HG02798 (cell line): ENCODE measurements around the gene NFYC.

Experiments
- ATAC-seq: cut with Tn5 transposase; IDR thresholded peaks from one replicate; pipeline ENCODE4 v1.9.1; 2021; ENCODE audit warnings: mild to moderate bottlenecking; ENCODE audit not compliant: unreplicated experiment, poor library complexity

NFYC gene

GRCh38 chr1:40691538-40692428 is at the start of gene NFYC:
TSS of gene NFYC (plus strand) at chr1:40691704. CDS start at chr1:40738844, 47,140 bp downstream.
- ATAC-seq: peak; percentile 81

- no peak for ATAC-seq
These were observed 46.3 kb upstream of the NFYC start for GRCh38 chr1:40645118-40645680.

- no peak for ATAC-seq
These were observed 45.2 kb upstream of the NFYC start for GRCh38 chr1:40646315-40646714.

- no peak for ATAC-seq
These were observed 43.3 kb upstream of the NFYC start for GRCh38 chr1:40648200-40648599.

GRCh38 chr1:40648928-40649591 is 42.4 kb upstream of the NFYC start:
- ATAC-seq: no peak

GRCh38 chr1:40649592-40649930 is 41.9 kb upstream of the NFYC start:
- ATAC-seq: no peak

- no peak for ATAC-seq
These were observed 41.4 kb upstream of the NFYC start for GRCh38 chr1:40650075-40650474.

- no peak for ATAC-seq
These were observed 40.2 kb upstream of the NFYC start for GRCh38 chr1:40651138-40651857.

- ATAC-seq: no peak
These were observed 39.0 kb upstream of the NFYC start for GRCh38 chr1:40652468-40652867.

- no peak for ATAC-seq
These were observed 38.5 kb upstream of the NFYC start for GRCh38 chr1:40652979-40653378.

- no peak for ATAC-seq
These were observed 37.5 kb upstream of the NFYC start for GRCh38 chr1:40653851-40654537.

- ATAC-seq: no peak
These were observed 34.5 kb upstream of the NFYC start for GRCh38 chr1:40657046-40657445.

- ATAC-seq: no peak
These were observed 32.5 kb upstream of the NFYC start for GRCh38 chr1:40658751-40659648.

- no peak for ATAC-seq
These were observed 31.9 kb upstream of the NFYC start for GRCh38 chr1:40659649-40659947.

GRCh38 chr1:40661678-40662077 is 29.8 kb upstream of the NFYC start:
- ATAC-seq: no peak

- no peak for ATAC-seq
These were observed 29.4 kb upstream of the NFYC start for GRCh38 chr1:40662151-40662550.

- no peak for ATAC-seq
These were observed 28.6 kb upstream of the NFYC start for GRCh38 chr1:40662864-40663263.

GRCh38 chr1:40663324-40664166 is 28.0 kb upstream of the NFYC start:
- ATAC-seq: no peak

GRCh38 chr1:40664167-40664537 is 27.4 kb upstream of the NFYC start:
- no peak for ATAC-seq
